BLaER1 (cell line): Measurements from ENCODE around the gene CDCA5.
"Not testable (repeated sequence)": the region's sequence is repeated elsewhere in the genome, so short reads cannot be mapped to it uniquely, and the experiment has no call there.

Experiments
- H3K27ac ChIP-seq: shearing (Covaris generic); formaldehyde crosslinking; 2 replicates; pipeline ENCODE4 v1.8.1; 2022
- H3K27me3 ChIP-seq: shearing (Covaris generic); formaldehyde crosslinking; 2 replicates; pipeline ENCODE4 v1.8.1; 2022
- H3K36me3 ChIP-seq: shearing (Covaris generic); formaldehyde crosslinking; 2 replicates; pipeline ENCODE4 v1.8.1; 2022
- H3K4me1 ChIP-seq: shearing (Covaris generic); formaldehyde crosslinking; 2 replicates; pipeline ENCODE4 v1.8.1; 2022
- H3K4me2 ChIP-seq: shearing (Covaris generic); formaldehyde crosslinking; 2 replicates; pipeline ENCODE4 v1.8.1; 2022
- H3K4me3 ChIP-seq: shearing (Covaris generic); formaldehyde crosslinking; 2 replicates; pipeline ENCODE4 v1.8.1; 2022
- H3K9ac ChIP-seq: shearing (Covaris generic); formaldehyde crosslinking; 2 replicates; pipeline ENCODE4 v1.8.1; 2022
- H3K9me3 ChIP-seq: shearing (Covaris generic); formaldehyde crosslinking; 2 replicates; pipeline ENCODE4 v1.8.1; 2022
- H4K20me1 ChIP-seq: shearing (Covaris generic); formaldehyde crosslinking; 2 replicates; pipeline ENCODE4 v1.8.1; 2022
- Cebpa-rat ChIP-seq: shearing (Covaris generic); IDR thresholded peaks from 2 replicates; pipeline ENCODE4 v1.8.1; 2022

CDCA5 gene

GRCh38 chr11:65120831-65121230, 37.0 kb upstream of the CDCA5 start:
- Histone ChIP-seq H3K36me3 (peaks cover 61% of the 10 kb centered on the region), H3K9me3 (no peaks in the 10 kb centered on the region), H3K4me3 (peak overlapping the region; percentile 91), H4K20me1 (peaks cover 49% of the 10 kb centered on the region), H3K4me2 (peak overlapping the region; percentile 89), H3K9ac (peak overlapping the region; percentile 97), H3K27ac (peak overlapping the region; percentile 94), H3K4me1 (peaks cover 69% of the 10 kb centered on the region), H3K27me3 (no peaks in the 10 kb centered on the region)
- TF ChIP-seq Cebpa-rat, result no peak

- no peak overlapping the region for H3K4me3 ChIP-seq
- peak overlapping the region; percentile 89 for H3K4me2 ChIP-seq
- peaks cover 55% of the 10 kb centered on the region for H4K20me1 ChIP-seq
- H3K9ac ChIP-seq, result peak overlapping the region; percentile 55; the same call in 1 of the 2 replicates
- peaks cover 75% of the 10 kb centered on the region for H3K4me1 ChIP-seq
- no peaks in the 10 kb centered on the region for H3K9me3 ChIP-seq
- no peak for TF ChIP-seq Cebpa-rat
- no peaks in the 10 kb centered on the region for H3K27me3 ChIP-seq
- H3K27ac ChIP-seq, result no peak overlapping the region
- H3K36me3 ChIP-seq, result peaks cover 61% of the 10 kb centered on the region
Observed at GRCh38 chr11:65119670-65119995, 35.8 kb upstream of the CDCA5 start.

- H3K4me2 ChIP-seq, result peak overlapping the region; percentile 89
- peaks cover 55% of the 10 kb centered on the region for H4K20me1 ChIP-seq
- H3K4me1 ChIP-seq, result peaks cover 73% of the 10 kb centered on the region
Observed at GRCh38 chr11:65118891-65119669, 35.2 kb upstream of the CDCA5 start.

GRCh38 chr11:65118097-65118837, 34.4 kb upstream of the CDCA5 start:
- Histone ChIP-seq H3K9me3 (no peaks in the 10 kb centered on the region), H4K20me1 (peaks cover 55% of the 10 kb centered on the region), H3K4me2 (peak overlapping the region; percentile 3; the same call in 1 of the 2 replicates), H3K9ac (peak overlapping the region; percentile 55), H3K27me3 (no peaks in the 10 kb centered on the region), H3K36me3 (peaks cover 54% of the 10 kb centered on the region), H3K4me1 (peaks cover 73% of the 10 kb centered on the region), H3K27ac (no peak overlapping the region), H3K4me3 (no peak overlapping the region)
- no peak for TF ChIP-seq Cebpa-rat

More at GRCh38 chr11:65118891-65119669, 35.2 kb upstream of the CDCA5 start:
- peaks cover 55% of the 10 kb centered on the region for H3K36me3 ChIP-seq
- H3K27me3 ChIP-seq, H3K9me3 ChIP-seq, H3K4me3 ChIP-seq, H3K27ac ChIP-seq: not testable (repeated sequence)
- peak overlapping the region; percentile 55 for H3K9ac ChIP-seq

GRCh38 chr11:65117206-65118096, 33.6 kb upstream of the CDCA5 start, which contains the start of gene ZNHIT2:
TSS of gene ZNHIT2 (minus strand) at chr11:65117701. CDS start at chr11:65117653, 48 bp downstream.
- no peaks in the 10 kb centered on the region for H3K27me3 ChIP-seq
- peak; percentile 91 for TF ChIP-seq Cebpa-rat
- peak within 1 kb of the TSS; percentile 88 for H3K27ac ChIP-seq
- peak within 1 kb of the TSS; percentile 90 for H3K4me3 ChIP-seq
- H3K9ac ChIP-seq, result peak within 1 kb of the TSS; percentile 90
- H3K9me3 ChIP-seq, result no peaks in the 10 kb centered on the region
- peaks cover 73% of the 10 kb centered on the region for H3K4me1 ChIP-seq
- H3K4me2 ChIP-seq, result peak within 1 kb of the TSS; percentile 97
- peaks cover 55% of the 10 kb centered on the region for H4K20me1 ChIP-seq
- peaks cover 54% of the 10 kb centered on the region for H3K36me3 ChIP-seq

GRCh38 chr11:65116370-65117205, 32.7 kb upstream of the CDCA5 start:
- H3K36me3 ChIP-seq, result peaks cover 54% of the 10 kb centered on the region
- H3K4me2 ChIP-seq, result peak overlapping the region; percentile 97
- peak overlapping the region; percentile 90 for H3K4me3 ChIP-seq
- H3K9ac ChIP-seq, result peak overlapping the region; percentile 90
- peak overlapping the region; percentile 88 for H3K27ac ChIP-seq
- H3K27me3 ChIP-seq, result no peaks in the 10 kb centered on the region
- H3K4me1 ChIP-seq, result peaks cover 72% of the 10 kb centered on the region
- TF ChIP-seq Cebpa-rat, result no peak
- no peaks in the 10 kb centered on the region for H3K9me3 ChIP-seq
- H4K20me1 ChIP-seq, result peaks cover 55% of the 10 kb centered on the region

- peak overlapping the region; percentile 97 for H3K4me2 ChIP-seq
- H3K4me1 ChIP-seq, result peaks cover 75% of the 10 kb centered on the region
- peaks cover 53% of the 10 kb centered on the region for H3K36me3 ChIP-seq
- no peak for TF ChIP-seq Cebpa-rat
- no peak overlapping the region for H3K4me3 ChIP-seq
- no peak overlapping the region for H3K9ac ChIP-seq
- H3K27ac ChIP-seq, result no peak overlapping the region
- no peaks in the 10 kb centered on the region for H3K9me3 ChIP-seq
- peaks cover 54% of the 10 kb centered on the region for H4K20me1 ChIP-seq
- H3K27me3 ChIP-seq, result no peaks in the 10 kb centered on the region
Observed at GRCh38 chr11:65115361-65116082, 31.7 kb upstream of the CDCA5 start.

- 0 out of 2 replicates have a peak overlapping the region, but pooled peaks have one; percentile 100 for H3K4me2 ChIP-seq
- H3K4me1 ChIP-seq, result peaks cover 73% of the 10 kb centered on the region
- H4K20me1 ChIP-seq, result peaks cover 50% of the 10 kb centered on the region
Observed at GRCh38 chr11:65114538-65115171, 30.8 kb upstream of the CDCA5 start.

More at GRCh38 chr11:65114538-65115171, 30.8 kb upstream of the CDCA5 start:
- Histone ChIP-seq H3K27me3 (no peaks in the 10 kb centered on the region), H3K36me3 (peaks cover 50% of the 10 kb centered on the region), H3K9me3 (no peaks in the 10 kb centered on the region), H3K4me3 (no peak overlapping the region), H3K9ac (no peak overlapping the region), H3K27ac (no peak overlapping the region)
- TF ChIP-seq Cebpa-rat, result no peak
